GM12801 (cell line): ENCODE measurements around the gene AGPAT3.

Source experiments
- TF ChIP-seq, protein P1 (sequence below): IDR thresholded peaks from one replicate; pipeline ENCODE4 v1.5.1; 2011; ENCODE audit warnings: control low read depth; ENCODE audit not compliant: insufficient read length; ENCODE audit errors: extremely low read depth

AGPAT3 gene

DNA sequence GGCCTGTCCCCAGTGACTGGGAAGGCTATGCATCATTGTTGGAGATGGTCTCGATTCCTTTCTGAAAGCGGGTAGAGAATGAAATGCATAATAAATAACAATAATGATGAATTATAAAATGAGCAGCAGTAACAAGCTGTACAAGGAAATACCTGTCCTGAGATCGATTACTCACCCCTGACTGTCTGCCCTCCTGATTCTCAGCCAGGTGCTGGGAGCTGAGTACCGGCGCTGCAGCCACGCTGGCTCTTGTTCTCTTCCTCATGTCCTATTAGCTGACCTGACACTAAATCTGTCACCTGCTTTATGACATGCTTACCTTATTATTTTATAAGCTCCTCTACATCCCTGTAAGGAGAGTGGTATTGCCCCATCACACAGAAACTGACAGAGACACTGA, 3.4 kb downstream of the AGPAT3 start:
- TF ChIP-seq, protein P1, sequence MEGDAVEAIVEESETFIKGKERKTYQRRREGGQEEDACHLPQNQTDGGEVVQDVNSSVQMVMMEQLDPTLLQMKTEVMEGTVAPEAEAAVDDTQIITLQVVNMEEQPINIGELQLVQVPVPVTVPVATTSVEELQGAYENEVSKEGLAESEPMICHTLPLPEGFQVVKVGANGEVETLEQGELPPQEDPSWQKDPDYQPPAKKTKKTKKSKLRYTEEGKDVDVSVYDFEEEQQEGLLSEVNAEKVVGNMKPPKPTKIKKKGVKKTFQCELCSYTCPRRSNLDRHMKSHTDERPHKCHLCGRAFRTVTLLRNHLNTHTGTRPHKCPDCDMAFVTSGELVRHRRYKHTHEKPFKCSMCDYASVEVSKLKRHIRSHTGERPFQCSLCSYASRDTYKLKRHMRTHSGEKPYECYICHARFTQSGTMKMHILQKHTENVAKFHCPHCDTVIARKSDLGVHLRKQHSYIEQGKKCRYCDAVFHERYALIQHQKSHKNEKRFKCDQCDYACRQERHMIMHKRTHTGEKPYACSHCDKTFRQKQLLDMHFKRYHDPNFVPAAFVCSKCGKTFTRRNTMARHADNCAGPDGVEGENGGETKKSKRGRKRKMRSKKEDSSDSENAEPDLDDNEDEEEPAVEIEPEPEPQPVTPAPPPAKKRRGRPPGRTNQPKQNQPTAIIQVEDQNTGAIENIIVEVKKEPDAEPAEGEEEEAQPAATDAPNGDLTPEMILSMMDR = no peak

DNA sequence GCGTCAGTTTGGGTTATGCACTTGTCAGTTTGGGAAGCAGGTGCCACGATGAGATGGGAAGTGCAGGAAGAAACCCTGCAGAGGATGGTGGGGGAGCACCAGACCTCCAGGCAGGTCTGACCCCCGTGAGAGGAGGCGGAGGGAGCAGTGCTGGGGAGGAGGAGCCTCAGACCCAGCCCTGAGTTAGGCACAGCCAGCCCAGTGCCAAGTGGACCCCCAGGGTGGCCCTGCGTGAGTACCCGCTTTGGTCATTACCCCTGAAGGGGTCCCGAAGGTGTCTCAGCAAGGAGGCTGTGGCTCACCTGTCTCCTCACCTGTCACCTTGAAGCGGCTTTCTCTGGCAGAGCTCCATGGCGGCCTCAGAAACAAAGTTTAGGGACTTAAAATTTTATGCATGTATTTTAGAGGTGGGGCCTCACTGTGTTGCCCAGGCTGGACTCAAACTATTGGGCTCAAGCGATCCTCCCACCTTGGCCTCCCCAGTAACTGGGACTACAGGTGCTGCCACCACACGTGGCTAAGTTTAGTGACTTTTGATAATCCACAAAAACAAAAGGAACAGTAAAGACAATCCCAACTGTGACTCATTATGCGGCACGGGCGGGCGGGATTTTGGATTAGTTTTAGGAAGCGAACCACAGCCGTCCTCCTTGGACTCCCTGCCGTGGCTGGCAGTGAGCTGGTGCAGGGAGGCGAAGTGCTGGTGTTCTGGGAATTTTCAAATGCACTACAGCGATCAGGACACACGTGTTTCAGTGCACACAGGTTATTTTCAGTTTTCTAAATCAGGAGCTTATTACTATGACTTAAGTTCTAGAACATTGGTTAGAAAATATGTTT, 4.7 kb downstream of the AGPAT3 start:
- TF ChIP-seq, protein P1 = no peak

DNA sequence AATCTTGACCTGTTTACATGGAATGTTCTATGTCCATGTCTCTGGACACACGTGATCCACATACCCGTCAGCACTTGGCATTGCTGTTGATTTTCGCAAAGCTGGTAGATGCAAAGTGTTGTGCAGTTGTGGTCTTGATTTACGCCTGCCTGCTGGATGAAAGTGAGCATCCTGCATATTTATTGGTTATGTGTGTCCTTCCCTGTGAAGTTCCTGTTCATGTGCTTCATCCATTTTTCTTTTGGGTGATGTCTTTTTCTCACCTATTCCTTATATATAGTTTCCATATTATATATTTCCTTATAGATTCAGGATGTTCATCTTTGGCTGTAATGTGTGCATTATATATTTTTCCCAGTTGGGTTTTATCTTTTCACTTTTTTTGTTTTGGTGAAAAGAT, 6.5 kb downstream of the AGPAT3 start:
- TF ChIP-seq, protein P1 = no peak

DNA sequence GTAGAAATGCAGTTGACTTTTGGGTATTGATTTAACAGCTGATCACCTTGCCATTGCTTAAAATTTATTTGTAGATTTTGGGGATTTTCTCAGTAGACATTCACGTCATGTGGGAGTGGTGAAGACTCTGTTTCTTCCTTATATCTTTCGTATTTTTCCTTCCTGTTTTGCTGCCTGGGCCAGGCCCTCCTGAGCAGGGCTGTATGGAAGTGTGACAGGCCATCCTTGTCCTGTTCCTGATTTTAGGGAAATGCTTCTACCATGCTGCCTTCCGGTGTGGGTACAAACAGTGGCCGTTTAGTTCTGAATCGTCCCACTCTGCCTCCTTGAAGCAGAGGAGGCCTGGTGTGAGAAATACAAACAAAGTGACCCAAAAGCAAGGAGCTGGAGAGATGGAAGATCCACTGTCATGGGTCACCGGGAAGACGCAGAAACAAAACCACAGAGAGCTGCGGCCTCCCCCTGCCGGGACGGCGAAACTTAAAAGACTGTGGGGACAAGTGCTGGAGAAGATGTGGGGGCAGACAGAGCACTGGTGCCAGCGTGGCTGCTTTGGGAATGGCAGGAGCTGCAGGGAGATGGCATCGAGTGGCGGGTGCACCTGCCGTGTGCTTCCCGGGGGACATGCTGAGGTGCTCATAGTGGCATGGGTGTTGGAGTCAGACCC, 7.6 kb downstream of the AGPAT3 start:
- TF ChIP-seq, protein P1 = no peak

DNA sequence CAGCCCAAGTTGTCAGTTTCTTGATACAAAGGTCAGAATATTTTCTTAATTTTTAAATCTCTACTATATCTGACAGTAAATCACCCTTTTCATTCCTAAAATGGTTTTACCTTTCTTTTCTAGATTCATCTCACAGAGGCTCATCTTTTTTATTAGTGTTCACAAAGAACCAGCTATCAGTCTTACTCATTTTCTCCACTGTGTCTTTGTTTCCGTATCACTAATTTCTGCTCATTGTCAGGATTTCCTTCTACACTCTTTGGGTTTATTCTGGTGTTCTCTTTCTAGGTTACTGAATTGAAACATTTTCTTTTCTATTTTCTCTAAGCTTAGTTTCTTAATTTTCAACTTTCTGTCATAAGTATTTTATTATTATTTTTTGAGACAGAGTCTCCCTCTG, 8.7 kb downstream of the AGPAT3 start:
- TF ChIP-seq, protein P1 = no peak

DNA sequence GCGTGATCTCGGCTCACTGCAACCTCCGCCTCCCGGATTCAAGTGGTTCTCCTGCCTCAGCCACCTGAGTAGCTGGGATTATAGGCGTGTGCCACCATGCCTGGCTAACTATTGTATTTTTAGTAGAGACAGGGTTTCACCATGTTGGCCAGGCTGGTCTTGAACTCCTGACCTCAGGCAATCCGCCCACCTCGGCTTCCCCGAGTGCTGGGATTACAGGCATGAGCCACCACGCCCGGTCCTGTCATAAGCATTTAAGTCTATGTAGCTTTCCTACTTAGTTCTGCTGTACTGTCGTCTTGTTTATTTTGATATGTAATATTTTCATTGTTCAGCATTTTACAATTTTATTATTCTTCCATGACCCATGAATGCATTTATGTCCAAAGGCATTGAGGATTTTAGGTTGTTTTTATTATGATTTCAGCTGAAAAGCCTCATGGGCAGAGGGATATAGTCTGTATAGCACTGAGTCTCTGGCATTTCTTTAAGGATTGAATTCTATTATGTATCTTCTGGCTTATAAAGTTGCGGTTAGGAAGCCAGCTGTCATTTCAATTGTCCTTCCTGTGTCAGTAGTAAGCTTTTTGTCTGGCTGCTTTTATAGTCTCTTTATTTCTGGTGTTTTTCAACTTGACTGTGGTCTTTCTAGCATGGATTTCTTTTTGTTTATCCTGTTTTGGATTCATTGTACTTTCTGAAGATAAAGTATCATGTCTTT, 9.2 kb downstream of the AGPAT3 start:
- TF ChIP-seq, protein P1 = no peak

DNA sequence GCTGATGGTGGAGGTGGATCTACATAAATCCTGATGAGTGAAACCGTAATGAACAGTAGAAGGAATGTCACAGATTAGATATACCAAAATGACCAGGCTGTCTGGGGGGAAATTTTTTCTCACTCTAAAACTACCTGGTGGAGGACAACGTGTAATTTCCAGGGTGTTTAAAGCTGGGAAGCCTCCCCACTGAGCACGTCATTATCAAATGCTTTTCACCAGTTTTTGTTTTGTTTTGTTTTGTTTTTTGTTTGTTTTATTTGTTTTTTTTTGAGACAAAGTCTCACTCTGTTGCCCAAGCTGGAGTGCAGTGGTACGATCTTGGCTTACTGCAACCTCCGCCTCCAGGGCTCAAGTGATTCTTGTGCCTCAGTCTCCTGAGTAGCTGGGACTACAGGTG, 11.6 kb downstream of the AGPAT3 start:
- TF ChIP-seq, protein P1 = no peak
